ENCODE measurements around the gene BAG1. TPM values are rescaled to one million over a fixed set of nuclear protein-coding genes. Genes with fewer than 3 reads are reported as not detected.

BAG1 gene
- total RNA-seq, 1 experiment from 2014 or later, result 58.4 TPM

- H3K27ac ChIP-seq, result no peak overlapping the region
- H3K4me1 ChIP-seq, result no peaks in the 10 kb centered on the region
- peak; percentile 35 to 77 for DNase-seq
- H3K27me3 ChIP-seq, result no peaks in the 10 kb centered on the region
- no peaks in the 10 kb centered on the region for H3K9me3 ChIP-seq (replicated peaks)
- H3K4me3 ChIP-seq, result no peak overlapping the region
- H3K36me3 ChIP-seq, result no peaks in the 10 kb centered on the region
Observed at GRCh38 chr9:33225319-33226147, 39.0 kb downstream of the BAG1 start.

DNA sequence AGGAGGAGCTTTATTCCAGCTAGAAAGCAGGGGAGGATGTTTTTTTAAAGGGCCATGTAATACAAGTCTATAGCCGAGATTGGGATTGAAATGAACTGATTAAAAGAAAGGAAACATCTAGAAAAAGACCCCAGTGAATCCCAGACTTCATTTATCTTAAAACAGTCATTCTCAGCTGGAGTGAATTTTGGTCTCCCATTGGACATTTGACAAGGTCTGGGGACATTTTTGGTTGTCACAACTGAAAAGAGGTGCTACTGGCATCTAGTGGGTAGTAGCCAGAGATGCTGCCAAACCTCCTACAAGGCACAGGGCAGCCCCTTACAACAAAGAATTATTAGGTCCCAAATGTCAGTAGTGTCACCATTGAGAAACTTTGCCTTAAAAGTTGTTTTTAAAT, 40.8 kb downstream of the BAG1 start:
- Histone ChIP-seq H3K27me3 (no peaks in the 10 kb centered on the region), H3K27ac (no peak overlapping the region), H3K4me1 (no peaks in the 10 kb centered on the region), H3K36me3 (no peaks in the 10 kb centered on the region), H3K9me3 (replicated peaks) (no peaks in the 10 kb centered on the region), H3K4me3 (no peak overlapping the region)
- DNase-seq, result peak in 1 of 2 experiments; percentile 37

- Histone ChIP-seq H3K4me1 (no peaks in the 10 kb centered on the region), H3K4me3 (no peak overlapping the region), H3K36me3 (no peaks in the 10 kb centered on the region), H3K9me3 (replicated peaks) (no peaks in the 10 kb centered on the region), H3K27me3 (no peaks in the 10 kb centered on the region), H3K27ac (no peak overlapping the region)
- DNase-seq, result no peak
Observed at GRCh38 chr9:33222031-33222430, 42.5 kb downstream of the BAG1 start.

GRCh38 chr9:33221568-33221884, 43.0 kb downstream of the BAG1 start:
- no peaks in the 10 kb centered on the region for H3K9me3 ChIP-seq (replicated peaks)
- no peaks in the 10 kb centered on the region for H3K36me3 ChIP-seq
- H3K4me1 ChIP-seq, result no peaks in the 10 kb centered on the region
- no peak for DNase-seq
- H3K27ac ChIP-seq, result no peak overlapping the region
- H3K27me3 ChIP-seq, result no peaks in the 10 kb centered on the region
- no peak overlapping the region for H3K4me3 ChIP-seq

GRCh38 chr9:33220681-33221567, 43.6 kb downstream of the BAG1 start:
- H3K27ac ChIP-seq, result no peak overlapping the region
- no peak overlapping the region for H3K4me3 ChIP-seq
- no peaks in the 10 kb centered on the region for H3K4me1 ChIP-seq
- H3K36me3 ChIP-seq, result no peaks in the 10 kb centered on the region
- H3K9me3 ChIP-seq (replicated peaks), result no peaks in the 10 kb centered on the region
- H3K27me3 ChIP-seq, result no peaks in the 10 kb centered on the region
- no peak for DNase-seq

GRCh38 chr9:33211695-33212393, 52.7 kb downstream of the BAG1 start:
- H3K4me3 ChIP-seq, result peak overlapping the region; percentile 4; the same call in 1 of the 2 replicates
- H3K36me3 ChIP-seq, result no peaks in the 10 kb centered on the region
- no peak overlapping the region for H3K27ac ChIP-seq
- no peaks in the 10 kb centered on the region for H3K27me3 ChIP-seq
- H3K4me1 ChIP-seq, result peaks cover 13% of the 10 kb centered on the region
- peak; percentile 52 to 72 for DNase-seq
- no peaks in the 10 kb centered on the region; the same call in 1 of the 2 replicates for H3K9me3 ChIP-seq (replicated peaks)

DNA sequence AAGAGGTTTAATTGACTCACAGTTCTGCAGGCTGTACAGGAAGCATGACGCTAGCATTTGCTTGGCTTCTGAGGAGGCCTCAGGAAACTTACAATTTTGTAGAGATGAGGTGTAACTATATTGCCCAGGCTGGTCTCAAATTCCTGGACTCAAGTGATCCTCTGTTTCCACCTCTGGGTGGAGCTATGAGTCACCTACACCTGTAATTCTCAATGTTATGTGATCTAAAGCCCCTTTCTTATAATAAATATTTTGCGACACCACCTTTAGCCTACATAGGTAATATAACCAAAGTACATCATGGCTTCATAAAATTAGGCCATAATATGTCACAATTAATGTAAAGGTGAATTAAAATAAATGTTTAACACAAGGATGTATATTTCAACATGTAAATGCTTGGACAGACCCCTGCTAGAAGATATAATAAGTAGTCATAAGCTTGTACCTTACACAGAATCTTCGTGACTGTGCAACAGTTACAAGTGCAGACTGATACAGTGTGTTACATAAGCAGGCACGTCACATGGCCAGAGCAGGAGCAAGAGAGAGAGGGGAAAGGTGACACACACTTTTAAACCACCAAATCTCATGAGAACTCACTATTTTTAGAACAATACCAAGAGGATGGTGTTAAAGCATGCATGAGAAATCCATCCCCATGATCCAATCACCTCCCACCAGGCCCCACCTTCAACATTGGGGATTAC, 54.3 kb downstream of the BAG1 start:
- Histone ChIP-seq H3K4me1 (peaks cover 13% of the 10 kb centered on the region), H3K9me3 (replicated peaks) (no peaks in the 10 kb centered on the region; the same call in 1 of the 2 replicates), H3K27me3 (no peaks in the 10 kb centered on the region), H3K36me3 (no peaks in the 10 kb centered on the region), H3K27ac (no peak overlapping the region), H3K4me3 (no peak overlapping the region)
- no peak for DNase-seq

DNA sequence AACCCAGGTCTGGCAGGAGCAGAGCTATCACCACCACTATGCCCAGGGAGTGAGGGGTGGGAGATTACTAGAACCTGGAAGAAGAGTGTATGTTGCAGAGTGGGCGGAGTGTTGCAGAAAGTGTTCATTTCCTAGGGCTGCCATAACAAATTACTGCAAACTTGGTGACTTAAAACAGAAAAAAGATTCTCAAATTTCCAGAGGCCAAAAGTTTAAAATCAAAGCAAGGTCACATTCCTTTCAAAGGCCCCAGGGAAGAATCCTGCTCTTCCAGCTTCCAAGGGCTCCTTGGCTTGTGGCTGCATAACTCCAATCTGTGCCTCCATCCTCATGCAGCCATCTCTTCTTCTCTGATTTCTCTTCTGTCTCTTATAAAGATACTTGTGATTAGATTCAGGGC, 55.1 kb downstream of the BAG1 start:
- no peak overlapping the region for H3K27ac ChIP-seq
- H3K4me3 ChIP-seq, result no peak overlapping the region
- no peak for DNase-seq
- no peaks in the 10 kb centered on the region for H3K36me3 ChIP-seq
- no peaks in the 10 kb centered on the region; the same call in 1 of the 2 replicates for H3K9me3 ChIP-seq (replicated peaks)
- peaks cover 13% of the 10 kb centered on the region for H3K4me1 ChIP-seq
- no peaks in the 10 kb centered on the region for H3K27me3 ChIP-seq

DNA sequence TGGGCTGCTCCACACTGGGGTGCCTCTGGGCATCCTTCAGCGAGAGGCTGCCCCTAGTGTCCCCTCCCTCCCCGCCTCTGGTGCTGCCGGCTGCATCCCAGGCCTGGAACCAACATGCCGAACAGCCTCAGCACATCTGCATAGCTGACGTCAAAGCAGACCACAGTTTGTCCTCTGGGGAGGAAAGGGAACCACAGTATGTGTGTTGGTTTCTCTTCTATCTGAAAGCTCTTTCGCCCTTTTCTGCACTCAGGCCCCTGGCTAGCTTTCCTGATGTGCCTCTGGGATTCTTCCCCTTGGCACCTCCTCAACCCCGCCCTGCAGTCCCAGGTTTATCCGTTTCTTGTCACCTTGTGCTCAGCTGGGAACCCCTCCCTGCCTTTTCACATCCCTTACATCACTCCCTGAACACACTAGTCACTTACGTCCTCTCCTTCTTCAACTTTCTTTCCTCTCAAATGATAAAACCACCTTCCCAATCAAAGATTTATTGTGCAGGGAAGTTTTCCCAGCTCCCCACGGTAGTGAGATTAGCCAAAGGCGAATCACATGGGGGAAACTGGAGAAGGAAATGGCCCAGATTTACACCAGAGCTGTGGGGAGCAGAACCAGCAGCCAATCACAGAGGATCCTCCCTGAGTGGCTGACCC, 61.8 kb downstream of the BAG1 start:
- Histone ChIP-seq H3K4me3 (no peak overlapping the region; the same call in 1 of the 2 replicates), H3K9me3 (replicated peaks) (no peaks in the 10 kb centered on the region; the same call in 1 of the 2 replicates), H3K36me3 (no peaks in the 10 kb centered on the region), H3K4me1 (peaks cover 10% of the 10 kb centered on the region), H3K27ac (no peak overlapping the region), H3K27me3 (no peaks in the 10 kb centered on the region)
- DNase-seq, result peak in 1 of 2 experiments; percentile 38

Other genes with a start within 250 kb of the BAG1 start
- 239 and 246 TPM in 2 replicates for gene DNAJA1, start 239.4 kb downstream of the BAG1 start, total RNA-seq (2014; rRNA removed; shearing (Covaris generic))
- gene SMU1, start 188.0 kb downstream of the BAG1 start, total RNA-seq (2014; rRNA removed; shearing (Covaris generic)), result 30.0 and 30.4 TPM in 2 replicates
- gene B4GALT1, start 97.4 kb downstream of the BAG1 start, total RNA-seq (2014; rRNA removed; shearing (Covaris generic)), result 14.0 and 15.7 TPM in 2 replicates
- gene SPINK4, start 24.5 kb downstream of the BAG1 start, total RNA-seq (2014; rRNA removed; shearing (Covaris generic)), result not detected in 2 replicates
- gene CHMP5, start 341 bp upstream of the BAG1 start, total RNA-seq (2014; rRNA removed; shearing (Covaris generic)), result 67.6 and 74.5 TPM in 2 replicates
- 22.2 and 22.6 TPM in 2 replicates for gene NFX1, start 25.8 kb upstream of the BAG1 start, total RNA-seq (2014; rRNA removed; shearing (Covaris generic))
- 0.05 and 0.32 TPM in 2 replicates for gene AQP7, start 137.9 kb upstream of the BAG1 start, total RNA-seq (2014; rRNA removed; shearing (Covaris generic))
- 17.3 and 20.6 TPM in 2 replicates for gene AQP3, start 182.9 kb upstream of the BAG1 start, total RNA-seq (2014; rRNA removed; shearing (Covaris generic))
- gene NOL6, start 209.2 kb upstream of the BAG1 start, total RNA-seq (2014; rRNA removed; shearing (Covaris generic)), result 27.5 and 29.3 TPM in 2 replicates

All from SJCRH30 (cell line).